HepG2 (cell line): Measurements from ENCODE around the gene PHIP. TPM values are rescaled to one million over a fixed set of nuclear protein-coding genes. Genes with fewer than 3 reads are reported as not detected.

Experiments
- ATAC-seq: fragments of 200-7000 bp; cut with Tn5 transposase; 3 replicates; pipeline ENCODE4 v1.9.1; 2020; ENCODE audit warnings: mild to moderate bottlenecking, moderate library complexity
- BruUV-seq: library from RNA; stranded (reverse); fragments of 400-500 nt; replicated peaks from 2 replicates; lab custom pipeline; 2021; lab: Mats Ljungman, UMichigan
- CTCF ChIA-PET: fragments of 300-600 bp; formaldehyde crosslinking; extraction: SDS; loops from one replicate; lab custom pipeline; 2021; ENCODE audit warnings: low total read pairs, inconsistent platforms, low intra/inter-chr PET ratio; lab: Yijun Ruan, JAX
- POLR2A ChIA-PET: fragments of 350-600 bp; sonication (Branson Sonifier 250); formaldehyde crosslinking; loops from one replicate; lab custom pipeline; 2020; ENCODE audit warnings: antibody characterized with exemption, inconsistent platforms; lab: Yijun Ruan, JAX
- DNase-seq: peaks from one replicate; pipeline ENCODE4 v3.0.0-alpha.2; 2015; ENCODE audit warnings: low spot score
- FAIRE-seq: peaks from 3 replicates; lab custom pipeline; 2011; peaks lifted over from hg19 to GRCh38; lab: Jason Lieb, UNC
- H2AFZ ChIP-seq: one replicate; pipeline ENCODE4 v1.6.1; 2011; ENCODE audit warnings: low read length, inconsistent platforms
- H3K27ac ChIP-seq: fragments of 300-600 bp; 3 replicates; pipeline ENCODE4 v1.8.0; 2011; ENCODE audit warnings: mixed run types, mild to moderate bottlenecking, mixed read lengths, low read length, inconsistent platforms; ENCODE audit not compliant: insufficient read depth; ENCODE audit errors: extremely low read length
- H3K27me3 ChIP-seq, 2 experiments: fragments of 200-600 bp in 1 of 2; 2 replicates in 1 of 2; 3 replicates in 1 of 2; pipeline versions ENCODE4 v1.6.0 to v1.8.0; 2011; ENCODE audit warnings: low read length in 2 of 2, mild to moderate bottlenecking in 2 of 2, moderate library complexity in 2 of 2, inconsistent platforms in 1 of 2; ENCODE audit not compliant: insufficient read depth in 2 of 2, control insufficient read depth in 1 of 2
- H3K36me3 ChIP-seq, 2 experiments: fragments of 200-600 bp in 1 of 2; replicated peaks in 1 of 2; 2 replicates in 1 of 2; 3 replicates in 1 of 2; pipeline versions ENCODE4 v1.5.1 to v1.8.0; 2011; ENCODE audit warnings: low read length in 2 of 2, inconsistent platforms in 1 of 2; ENCODE audit not compliant: insufficient read depth in 2 of 2, control insufficient read depth in 1 of 2
- H3K4me1 ChIP-seq: 2 replicates; pipeline ENCODE4 v1.5.1; 2012; ENCODE audit warnings: low read length, inconsistent platforms; ENCODE audit not compliant: insufficient read depth
- H3K4me2 ChIP-seq: 2 replicates; pipeline ENCODE4 v1.6.0; 2011; ENCODE audit warnings: low read depth, low read length, inconsistent platforms
- H3K4me3 ChIP-seq, 3 experiments: fragments of 200-600 bp in 1 of 3; sonication (generic), shearing (Covaris generic) in 1 of 3; replicated peaks in 1 of 3; 2 replicates each; pipeline ENCODE4 v1.5.1; 2011 to 2016; ENCODE audit warnings: low read length in 3 of 3, inconsistent platforms in 2 of 3, low read depth in 2 of 3, mild to moderate bottlenecking in 2 of 3, control low read depth in 1 of 3, mixed read lengths in 1 of 3; ENCODE audit not compliant: insufficient read depth in 1 of 3
- H3K79me2 ChIP-seq: one replicate; pipeline ENCODE4 v1.6.1; 2011; ENCODE audit warnings: low read length, inconsistent platforms; ENCODE audit not compliant: insufficient read depth
- H3K9ac ChIP-seq: 2 replicates; pipeline ENCODE4 v1.6.0; 2011; ENCODE audit warnings: mild to moderate bottlenecking, low read depth, low read length, inconsistent platforms; ENCODE audit not compliant: insufficient read depth
- H3K9me3 ChIP-seq: 2 replicates; pipeline ENCODE4 v1.5.1; 2012; ENCODE audit warnings: mild to moderate bottlenecking, low read length
- H4K20me1 ChIP-seq: 2 replicates; pipeline ENCODE4 v1.6.0; 2011; ENCODE audit warnings: inconsistent platforms, mild to moderate bottlenecking, low read length, moderate library complexity; ENCODE audit not compliant: insufficient read depth
- CEBPB ChIP-seq: IDR thresholded peaks from 2 replicates; pipeline ENCODE4 v1.6.1; 2011; ENCODE audit warnings: low read depth, low read length, improper control_type of control experiment, borderline replicate concordance
- FOXK1 ChIP-seq: sonication (generic); formaldehyde crosslinking; IDR thresholded peaks from 2 replicates; pipeline ENCODE4 v1.4.0; 2020; ENCODE audit warnings: low read depth, missing genetic modification reagents, borderline replicate concordance
- KLF9 ChIP-seq: IDR thresholded peaks from 2 replicates; pipeline ENCODE4 v1.6.1; 2016; ENCODE audit warnings: low read depth
- MTF2 ChIP-seq: sonication (generic); formaldehyde crosslinking; IDR thresholded peaks from 2 replicates; pipeline ENCODE4 v1.5.0; 2020; ENCODE audit warnings: missing genetic modification reagents, borderline replicate concordance
- NR2F6 ChIP-seq, 2 experiments: IDR thresholded peaks; 2 replicates each; pipeline ENCODE4 v1.6.1; 2016; ENCODE audit warnings: antibody characterized with exemption in 1 of 2, mild to moderate bottlenecking in 1 of 2
- ZBTB42 ChIP-seq: sonication (generic); formaldehyde crosslinking; IDR thresholded peaks from 2 replicates; pipeline ENCODE4 v1.5.0; 2020; ENCODE audit warnings: mild to moderate bottlenecking, missing genetic modification reagents
- ZNF33B ChIP-seq: sonication (generic); formaldehyde crosslinking; IDR thresholded peaks from 2 replicates; pipeline ENCODE4 v1.5.1; 2020; ENCODE audit warnings: mild to moderate bottlenecking, missing genetic modification reagents
- ZNF431 ChIP-seq: sonication (generic); formaldehyde crosslinking; IDR thresholded peaks from 2 replicates; pipeline ENCODE4 v1.9.0; 2022; ENCODE audit warnings: missing genetic modification reagents, low read depth, mild to moderate bottlenecking, borderline replicate concordance
- ZNF550 ChIP-seq: sonication (generic); formaldehyde crosslinking; IDR thresholded peaks from 2 replicates; pipeline ENCODE4 v1.4.0; 2020; ENCODE audit warnings: mild to moderate bottlenecking, missing genetic modification reagents, borderline replicate concordance
- ZNF589 ChIP-seq: sonication (generic); formaldehyde crosslinking; conservative IDR thresholded peaks from 2 replicates; pipeline ENCODE4 v1.8.0; 2022; ENCODE audit warnings: mild to moderate bottlenecking, moderate library complexity, missing genetic modification reagents
- ZNF775 ChIP-seq: sonication (generic); formaldehyde crosslinking; IDR thresholded peaks from 2 replicates; pipeline ENCODE4 v1.4.0; 2020; ENCODE audit warnings: missing genetic modification reagents, mild to moderate bottlenecking, moderate library complexity, borderline replicate concordance
- ZNF790 ChIP-seq: sonication (generic); formaldehyde crosslinking; IDR thresholded peaks from 2 replicates; pipeline ENCODE4 v1.8.0; 2022; ENCODE audit warnings: missing genetic modification reagents, mild to moderate bottlenecking, borderline replicate concordance
- WGBS: methylation state at CpG from one replicate; pipeline ENCODE4 v1.1.6; 2017; ENCODE audit warnings: low lambda C conversion rate; 5-methylcytosine and 5-hydroxymethylcytosine counted together
- in situ Hi-C: cut with HindIII; loops from 2 replicates; pipeline ENCODE4 v1.10.0; 2017; ENCODE audit warnings: low pct_unique_long_range_greater_than_20kb; ENCODE audit not compliant: extremely low pct_ligation_motif_present
- intact Hi-C: fragments of 100-400 bp; cut with micrococcal nuclease; formaldehyde crosslinking; loops from one replicate; pipeline ENCODE4 v1.10.0; 2022; ENCODE audit not compliant: unreplicated experiment
- polyA plus RNA-seq, 8 experiments: library from polyadenylated mRNA; depleted of rRNA in 3 of 8; stranded (reverse) in 7 of 8; unstranded in 1 of 8; fragments of >200 nt; fragmentation: Illumina TruSeq in 4 of 8; extraction: Trizol in 4 of 8; gene quantifications; 2 replicates each; pipeline versions ENCODE4 v1.2.1 to v1.2.3, GENCODE V29; 2011 to 2016; ENCODE audit warnings: low read depth in 4 of 8, missing spikeins in 1 of 8, mixed read lengths in 1 of 8; ENCODE audit not compliant: insufficient read depth in 1 of 8
- total RNA-seq, 5 experiments: library from RNA; depleted of rRNA; stranded (reverse); fragments of >200 nt; fragmentation: Illumina TruSeq; extraction: Trizol; gene quantifications; 2 replicates each; pipeline ENCODE4 v1.2.3, GENCODE V29; 2016; ENCODE audit warnings: low read depth in 1 of 5
- TF ChIP-seq, protein P1 (sequence below): sonication (generic); formaldehyde crosslinking; IDR thresholded peaks from 2 replicates; pipeline ENCODE4 v1.5.0; 2020; ENCODE audit warnings: missing genetic modification reagents
- TF ChIP-seq, protein P2 (sequence below), 2 experiments: sonication (generic) in 1 of 2; formaldehyde crosslinking in 1 of 2; IDR thresholded peaks; 2 replicates each; pipeline versions ENCODE4 v1.4.0 to v1.6.1; 2016 to 2020; ENCODE audit warnings: borderline replicate concordance in 1 of 2, low read depth in 1 of 2, mild to moderate bottlenecking in 1 of 2, missing genetic modification reagents in 1 of 2

Gene PHIP
- total and polyA plus RNA-seq, 2 of the 13 experiments (the other 11 are each of a cell fraction or from before 2014, with no cell fraction given), result 6.5 to 23.5 TPM

- FAIRE-seq (no peak), ATAC-seq (no peak), DNase-seq (peak; percentile 13)
- no peaks in the 10 kb centered on the region for H3K79me2 ChIP-seq
- POLR2A ChIA-PET, result no interaction called here
- no peaks in the 10 kb centered on the region; a peak in 1 of 5 replicates for H3K27me3 ChIP-seq
- no peaks in the 10 kb centered on the region for H4K20me1 ChIP-seq
- BruUV-seq, result no TSS peak
- TF ChIP-seq NR2F6 (IDR thresholded peaks at IDR 0.05), result 0 out of 2 replicates have a peak, but pooled peaks have one; percentile 16
- TF ChIP-seq NR2F6 (CRISPR knock-in tag; IDR thresholded peaks at IDR 0.05), result no peak
- 0 out of 2 replicates have a peak, but pooled peaks have one; percentile 40 for TF ChIP-seq ZBTB42
- TF ChIP-seq CEBPB, result 0 out of 2 replicates have a peak, but pooled peaks have one; percentile 1
- no peak for TF ChIP-seq MTF2
- H3K4me2 ChIP-seq, result no peak overlapping the region
- no peak overlapping the region for H3K4me3 ChIP-seq
- H3K36me3 ChIP-seq, result no peaks in the 10 kb centered on the region
- CTCF ChIA-PET, result no interaction called here
- intact Hi-C loops, result no loop called here
- no peaks in the 10 kb centered on the region for H3K9me3 ChIP-seq
- H3K4me1 ChIP-seq, result peaks cover 7% of the 10 kb centered on the region; the same call in 1 of the 2 replicates
- no peak overlapping the region for H2AFZ ChIP-seq
- H3K27ac ChIP-seq, result no peak overlapping the region
- 0% methylated on average over 1 of the region's 1 CpG for WGBS
- in situ Hi-C loops, result no loop called here
- no peak overlapping the region for H3K9ac ChIP-seq
Observed at GRCh38 chr6:79084693-79085092, 6.6 kb upstream of the PHIP start.

DNA sequence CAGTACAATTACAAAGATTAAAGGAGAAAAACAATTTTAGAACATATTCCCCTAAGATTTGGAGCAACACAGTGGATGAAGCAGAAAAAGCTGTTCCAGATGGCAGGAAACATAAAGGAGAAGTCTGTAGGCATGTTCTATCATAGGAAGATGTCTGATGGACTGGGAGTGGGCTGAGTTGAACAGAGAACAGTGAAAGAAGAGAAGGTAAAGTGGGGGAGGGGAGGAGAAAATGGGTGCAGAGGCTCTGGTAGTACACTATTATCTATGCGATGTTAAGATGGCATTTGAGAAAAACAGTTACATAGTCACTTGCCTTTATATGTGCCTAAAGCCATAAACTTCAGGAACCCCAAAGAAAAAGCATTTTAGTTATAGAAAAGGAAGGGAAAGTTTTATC lies 4.2 kb upstream of the PHIP start:
- no peak overlapping the region for H3K9ac ChIP-seq
- ATAC-seq (no peak), FAIRE-seq (no peak)
- no peaks in the 10 kb centered on the region for H3K9me3 ChIP-seq
- POLR2A ChIA-PET, result no interaction called here
- H3K79me2 ChIP-seq, result peaks cover under 1% of the 10 kb centered on the region
- H3K4me2 ChIP-seq, result no peak overlapping the region
- no TSS peak for BruUV-seq
- no peak for TF ChIP-seq KLF9 (CRISPR knock-in tag)
- TF ChIP-seq, protein P1, sequence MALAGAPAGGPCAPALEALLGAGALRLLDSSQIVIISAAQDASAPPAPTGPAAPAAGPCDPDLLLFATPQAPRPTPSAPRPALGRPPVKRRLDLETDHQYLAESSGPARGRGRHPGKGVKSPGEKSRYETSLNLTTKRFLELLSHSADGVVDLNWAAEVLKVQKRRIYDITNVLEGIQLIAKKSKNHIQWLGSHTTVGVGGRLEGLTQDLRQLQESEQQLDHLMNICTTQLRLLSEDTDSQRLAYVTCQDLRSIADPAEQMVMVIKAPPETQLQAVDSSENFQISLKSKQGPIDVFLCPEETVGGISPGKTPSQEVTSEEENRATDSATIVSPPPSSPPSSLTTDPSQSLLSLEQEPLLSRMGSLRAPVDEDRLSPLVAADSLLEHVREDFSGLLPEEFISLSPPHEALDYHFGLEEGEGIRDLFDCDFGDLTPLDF, result no peak
- no peak for TF ChIP-seq FOXK1 (CRISPR knock-in tag)
- no peak for TF ChIP-seq ZNF431
- TF ChIP-seq ZNF775 (CRISPR knock-in tag), result no peak
- TF ChIP-seq ZNF33B (CRISPR knock-in tag), result no peak
- no peak for TF ChIP-seq ZNF589 (CRISPR knock-in tag)
- TF ChIP-seq ZNF550 (CRISPR knock-in tag), result no peak
- TF ChIP-seq ZNF790 (CRISPR knock-in tag), result no peak
- TF ChIP-seq, protein P2, sequence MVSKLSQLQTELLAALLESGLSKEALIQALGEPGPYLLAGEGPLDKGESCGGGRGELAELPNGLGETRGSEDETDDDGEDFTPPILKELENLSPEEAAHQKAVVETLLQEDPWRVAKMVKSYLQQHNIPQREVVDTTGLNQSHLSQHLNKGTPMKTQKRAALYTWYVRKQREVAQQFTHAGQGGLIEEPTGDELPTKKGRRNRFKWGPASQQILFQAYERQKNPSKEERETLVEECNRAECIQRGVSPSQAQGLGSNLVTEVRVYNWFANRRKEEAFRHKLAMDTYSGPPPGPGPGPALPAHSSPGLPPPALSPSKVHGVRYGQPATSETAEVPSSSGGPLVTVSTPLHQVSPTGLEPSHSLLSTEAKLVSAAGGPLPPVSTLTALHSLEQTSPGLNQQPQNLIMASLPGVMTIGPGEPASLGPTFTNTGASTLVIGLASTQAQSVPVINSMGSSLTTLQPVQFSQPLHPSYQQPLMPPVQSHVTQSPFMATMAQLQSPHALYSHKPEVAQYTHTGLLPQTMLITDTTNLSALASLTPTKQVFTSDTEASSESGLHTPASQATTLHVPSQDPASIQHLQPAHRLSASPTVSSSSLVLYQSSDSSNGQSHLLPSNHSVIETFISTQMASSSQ (IDR thresholded peaks at IDR 0.05; ENCODE audit: low read depth), result no peak
- TF ChIP-seq, protein P2 (CRISPR knock-in tag; IDR thresholded peaks at IDR 0.05; ENCODE audit: borderline replicate concordance), result no peak
- TF ChIP-seq, all 625 proteins: peak for 0
- no peaks in the 10 kb centered on the region; a peak in 1 of 5 replicates for H3K27me3 ChIP-seq
- H4K20me1 ChIP-seq, result no peaks in the 10 kb centered on the region
- in situ Hi-C loops, result no loop called here
- H3K4me1 ChIP-seq, result peaks cover 11% of the 10 kb centered on the region; the same call in 1 of the 2 replicates
- H2AFZ ChIP-seq, result no peak overlapping the region
- no peaks in the 10 kb centered on the region for H3K36me3 ChIP-seq
- DNase-seq, result no peak
- CTCF ChIA-PET, result no interaction called here
- 87% methylated on average over 1 of the region's 1 CpG for WGBS
- H3K27ac ChIP-seq, result no peak overlapping the region
- no peak overlapping the region for H3K4me3 ChIP-seq
- intact Hi-C loops, result no loop called here
